NCI-H2196 (cell line): ENCODE measurements around the gene ITGB3.

ENCODE experiments used
- DNase-seq: peaks from one replicate; lab custom pipeline; 2025; ENCODE audit not compliant: unreplicated experiment; lab: John Stamatoyannopoulos, UW

ITGB3 gene

GRCh38 chr17:47325176-47325575 is 71.5 kb downstream of the ITGB3 start:
- DNase-seq: no peak

- DNase-seq: no peak
Observed at GRCh38 chr17:47330548-47330947, 76.9 kb downstream of the ITGB3 start.

GRCh38 chr17:47332287-47332686 is 78.7 kb downstream of the ITGB3 start:
- DNase-seq: no peak

- no peak for DNase-seq
Observed at GRCh38 chr17:47335101-47335936, 81.7 kb downstream of the ITGB3 start.

- no peak for DNase-seq
Observed at GRCh38 chr17:47338026-47338425, 84.4 kb downstream of the ITGB3 start.

- DNase-seq: no peak
Observed at GRCh38 chr17:47352848-47353247, 99.2 kb downstream of the ITGB3 start.

- no peak for DNase-seq
Observed at GRCh38 chr17:47358652-47359051, 105.0 kb downstream of the ITGB3 start.
